Esophagus squamous epithelium (tissue), 5 donors: ENCODE results near the gene PUM1. TPM values are rescaled to one million over a fixed set of nuclear protein-coding genes. Genes with fewer than 3 reads are reported as not detected.

Experiments
- DNase-seq: peaks from one replicate; lab custom pipeline; 2025; lab: John Stamatoyannopoulos, UW
- H3K27ac ChIP-seq, 4 donors: fragments of 200-600 bp; sonication (generic); one replicate each; pipeline ENCODE4 v1.5.1; 2016 to 2019; ENCODE audit warnings: mild to moderate bottlenecking in 1 of 4
- H3K27me3 ChIP-seq, 4 donors: fragments of 200-600 bp; sonication (generic); 1 replicate in 3 of 4; 2 replicates in 1 of 4; pipeline versions ENCODE4 v1.5.1 to v1.6.0; 2017 to 2021; ENCODE audit warnings: antibody characterized with exemption in 1 of 4
- H3K36me3 ChIP-seq, 3 donors: fragments of 200-600 bp; sonication (generic); one replicate each; pipeline ENCODE4 v1.5.1; 2016 to 2019
- H3K4me1 ChIP-seq, 3 donors: fragments of 200-600 bp; sonication (generic); one replicate each; pipeline ENCODE4 v1.5.1; 2017 to 2019
- H3K4me3 ChIP-seq, 4 donors: fragments of 200-600 bp; sonication (generic); 1 replicate in 3 of 4; 2 replicates in 1 of 4; pipeline ENCODE4 v1.5.1; 2016 to 2019; ENCODE audit warnings: mild to moderate bottlenecking in 2 of 4, moderate library complexity in 1 of 4
- H3K9me3 ChIP-seq, 3 donors: fragments of 200-600 bp; sonication (generic); one replicate each; pipeline ENCODE4 v1.5.1; 2016 to 2019
- CTCF ChIP-seq, 6 experiments: fragments of 450-650 bp in 4 of 6; fragments of 200-600 bp in 2 of 6; sonication (generic) in 2 of 6; IDR thresholded peaks; one replicate each; pipeline ENCODE4 v1.5.1; 2016 to 2019; ENCODE audit warnings: antibody characterized with exemption in 6 of 6, mild to moderate bottlenecking in 4 of 6, moderate library complexity in 4 of 6
- POLR2A ChIP-seq, 4 donors: fragments of 450-650 bp; IDR thresholded peaks; one replicate each; pipeline ENCODE4 v1.6.1; 2017; ENCODE audit warnings: antibody characterized with exemption in 4 of 4, mild to moderate bottlenecking in 4 of 4, moderate library complexity in 3 of 4
- WGBS, 2 donors: methylation state at CpG; one replicate each; pipeline ENCODE4 v1.1.5; 2018; 5-methylcytosine and 5-hydroxymethylcytosine counted together
- intact Hi-C: fragments of 100-400 bp; cut with DNase I; formaldehyde crosslinking; loops from one replicate; pipeline ENCODE4 v1.15.0; 2022
- total RNA-seq, 4 donors: library from RNA; depleted of rRNA; stranded (reverse); fragments of >200 nt; gene quantifications; one replicate each; pipeline ENCODE4 v1.1.0, GENCODE V29; 2016
- donor health status: DM: yes; HTN: yes; CAD: no.

Gene PUM1
- 10 to 100 TPM; 41.6 to 88.1 (median 53.9) TPM for total RNA-seq

DNA sequence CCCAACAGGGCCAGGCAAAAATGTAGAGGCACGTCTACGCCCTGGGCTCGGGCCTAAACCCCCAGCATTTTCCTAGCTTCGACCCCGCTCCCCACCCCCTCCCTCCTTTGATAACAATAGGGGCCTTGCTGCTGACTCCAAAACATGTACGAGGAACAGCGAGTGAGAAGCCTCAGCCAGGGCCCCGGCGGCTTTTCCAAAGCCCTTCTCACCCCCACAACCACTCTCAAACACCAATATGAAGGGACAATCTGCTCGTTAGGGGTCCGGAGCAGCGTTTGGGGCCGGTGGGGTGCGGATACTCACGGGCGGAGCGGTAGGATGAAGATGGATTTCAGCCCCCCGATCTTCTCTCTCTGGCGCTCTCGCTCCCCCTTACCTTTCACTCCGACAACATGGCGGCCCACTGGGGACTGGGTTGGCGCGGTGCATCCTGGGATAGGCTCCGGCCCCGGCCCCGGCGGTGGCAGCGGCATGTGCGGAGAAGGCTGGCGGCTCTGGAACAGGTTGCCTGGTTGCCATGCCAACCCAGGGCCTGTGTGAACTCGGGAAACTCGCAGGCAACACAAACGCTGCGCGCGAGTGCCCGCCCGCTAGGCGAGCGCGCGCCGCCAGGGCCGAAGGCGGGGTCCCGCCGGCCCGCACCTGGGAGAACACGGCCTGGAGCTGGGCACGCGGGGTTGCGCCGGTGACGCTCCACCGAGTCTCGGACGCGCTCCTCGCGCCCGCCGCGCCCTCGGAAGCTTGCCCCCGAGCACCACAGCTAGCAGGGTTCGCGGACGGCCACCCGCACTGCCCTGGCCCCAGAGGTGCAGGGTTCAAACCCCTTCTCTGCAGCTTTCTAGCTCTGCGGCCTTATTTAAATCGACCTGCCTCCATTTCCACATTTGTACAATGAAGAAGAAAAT lies at the start of gene PUM1:
PUM1 (minus strand) TSS at position 408 of the 908 bp plus-strand sequence. CDS start 6,151 bp downstream, outside the sequence.
- DNase-seq: peak; percentile 91
- Histone ChIP-seq H3K36me3 (no peaks in the 10 kb centered on the region), H3K4me3 (peak within 1 kb of the TSS; percentile 44 to 79 (median 76)), H3K27me3 (no peaks in the 10 kb centered on the region), H3K4me1 (peaks cover 0 to 40% (median 29%) of the 10 kb centered on the region in 3 donors), H3K9me3 (no peaks in the 10 kb centered on the region), H3K27ac (peak within 1 kb of the TSS; percentile 88 to 98 (median 95))
- TF ChIP-seq CTCF (IDR thresholded peaks at IDR 0.05) (peak in 4 of 6 experiments; percentile 36 to 54 (median 38)), POLR2A (IDR thresholded peaks at IDR 0.05) (peak in 3 of 4 donors; percentile 58 to 83 (median 74))
- 1 to 5% methylated on average over 12 of the region's 72 CpGs for whole genome bisulfite sequencing, 2 donors
- intact Hi-C loops: no loop called here

- Histone ChIP-seq H3K27me3 (peaks cover 0 to 6% (median 0%) of the 10 kb centered on the region in 4 donors), H3K9me3 (no peaks in the 10 kb centered on the region), H3K36me3 (no peaks in the 10 kb centered on the region), H3K27ac (peak overlapping the region in 2 of 4 donors; percentile 70 to 83), H3K4me1 (peaks cover 0 to 21% (median 8%) of the 10 kb centered on the region in 3 donors), H3K4me3 (no peak overlapping the region)
- DNase-seq: no peak
- intact Hi-C loops: no loop called here
- TF ChIP-seq CTCF (IDR thresholded peaks at IDR 0.05) (no peak), POLR2A (IDR thresholded peaks at IDR 0.05) (no peak)
- 57 to 64% methylated on average over 10 to 15 of the region's 15 CpGs for WGBS, 2 donors
These were observed 46.9 kb upstream of the PUM1 start for GRCh38 chr1:31112266-31112935.

DNA sequence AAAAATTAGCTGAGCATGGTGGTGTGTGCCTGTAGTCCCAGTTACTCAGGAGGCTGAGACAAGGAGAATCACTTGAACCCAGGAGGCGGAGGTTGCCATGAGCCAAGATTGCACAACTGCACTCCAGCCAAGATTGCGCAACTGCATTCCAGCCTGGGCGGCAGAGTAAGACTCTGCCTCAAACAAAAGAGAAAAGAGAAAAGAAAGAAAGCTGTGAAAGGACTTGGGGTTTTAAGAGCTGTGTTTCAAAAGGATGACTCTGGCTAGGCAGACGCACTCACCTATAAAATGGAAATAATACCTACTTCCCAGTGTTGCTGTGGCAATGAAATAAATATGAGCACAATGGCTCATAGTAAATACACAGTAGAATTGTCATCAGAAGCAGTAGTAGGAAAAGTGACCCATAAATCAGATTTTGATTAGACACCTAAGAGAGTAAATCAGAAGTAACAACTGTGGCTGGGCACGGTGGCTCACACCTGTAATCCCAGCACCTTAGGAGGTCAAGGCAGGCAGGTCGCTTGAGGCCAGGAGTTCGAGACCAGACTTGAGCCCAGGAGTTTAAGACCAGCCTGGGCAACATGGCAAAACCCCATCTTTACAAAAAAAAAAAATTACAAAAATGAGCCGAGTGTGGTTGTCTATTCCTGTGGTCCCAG lies 45.9 kb upstream of the PUM1 start:
- TF ChIP-seq CTCF (IDR thresholded peaks at IDR 0.05): no peak
- TF ChIP-seq POLR2A (IDR thresholded peaks at IDR 0.05): no peak
- Histone ChIP-seq H3K4me3 (no peak overlapping the region), H3K4me1 (peaks cover 0 to 21% (median 8%) of the 10 kb centered on the region in 3 donors), H3K27ac (peak overlapping the region in 3 of 4 donors; percentile 67 to 83 (median 70)), H3K9me3 (no peaks in the 10 kb centered on the region), H3K27me3 (peaks cover 0 to 6% (median 0%) of the 10 kb centered on the region in 4 donors), H3K36me3 (no peaks in the 10 kb centered on the region)
- 42 to 52% methylated on average over 8 of the region's 8 CpGs for WGBS, 2 donors
- DNase-seq: no peak
- intact Hi-C loops: no loop called here

GRCh38 chr1:31110846-31111245 lies 45.3 kb upstream of the PUM1 start:
- TF ChIP-seq CTCF (IDR thresholded peaks at IDR 0.05) (no peak), POLR2A (IDR thresholded peaks at IDR 0.05) (no peak)
- Histone ChIP-seq H3K9me3 (no peaks in the 10 kb centered on the region), H3K4me3 (no peak overlapping the region), H3K4me1 (peaks cover 0 to 21% (median 8%) of the 10 kb centered on the region in 3 donors), H3K27me3 (peaks cover 0 to 6% (median 0%) of the 10 kb centered on the region in 4 donors), H3K36me3 (no peaks in the 10 kb centered on the region), H3K27ac (peak overlapping the region in 2 of 4 donors; percentile 70 to 83)
- 79 to 89% methylated on average over 7 of the region's 7 CpGs for WGBS, 2 donors
- intact Hi-C loops: no loop called here
- no peak for DNase-seq
